Lung microvascular endothelial cell (primary cell): ENCODE results near the gene MLXIPL. TPM values are rescaled to one million over a fixed set of nuclear protein-coding genes. Genes with fewer than 3 reads are reported as not detected.
"Not testable (repeated sequence)": the region's sequence is repeated elsewhere in the genome, so short reads cannot be mapped to it uniquely, and the experiment has no call there.

Experiments
- DNase-seq, 2 donors: peaks; one replicate each; pipeline versions ENCODE4 v3.0.0 to v3.0.0-alpha.2; 2010; ENCODE audit warnings: low read depth in 2 of 2
- total RNA-seq: library from RNA; depleted of rRNA; stranded (reverse); fragments of >200 nt; gene quantifications from 2 replicates; pipeline ENCODE4 v1.2.1, GENCODE V29; 2014

Gene MLXIPL
- total RNA-seq, 1 donor from 2014 or later: not detected

DNA sequence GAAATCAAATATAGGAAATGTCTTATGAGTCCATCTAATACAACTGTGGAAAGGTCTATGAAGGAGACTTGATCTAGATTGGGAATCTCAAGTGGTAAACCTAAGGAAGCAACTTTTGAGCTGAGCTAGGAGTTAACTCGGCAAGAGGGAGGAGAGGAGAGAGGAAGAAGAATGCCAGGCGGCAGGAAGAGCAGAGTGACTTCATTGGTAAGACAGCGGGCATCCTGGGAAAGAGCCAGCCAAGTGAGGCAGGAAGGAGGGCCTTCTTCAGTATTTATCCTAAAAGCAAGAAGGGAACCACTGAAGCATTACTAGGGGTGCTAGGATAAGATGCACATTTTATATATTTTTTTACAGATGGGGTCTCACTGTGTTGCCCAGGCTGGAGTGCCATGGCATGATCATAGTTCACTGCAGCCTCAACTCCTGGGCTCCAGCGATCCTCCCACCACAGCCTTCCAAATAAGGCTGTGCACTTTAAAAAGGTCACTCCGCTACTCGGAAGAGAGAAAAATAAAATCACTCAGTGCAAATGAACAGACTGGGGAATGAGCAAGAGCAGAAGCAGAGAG, 68.8 kb downstream of the MLXIPL start:
- DNase-seq: peak in 1 of 2 donors; percentile 36

DNA sequence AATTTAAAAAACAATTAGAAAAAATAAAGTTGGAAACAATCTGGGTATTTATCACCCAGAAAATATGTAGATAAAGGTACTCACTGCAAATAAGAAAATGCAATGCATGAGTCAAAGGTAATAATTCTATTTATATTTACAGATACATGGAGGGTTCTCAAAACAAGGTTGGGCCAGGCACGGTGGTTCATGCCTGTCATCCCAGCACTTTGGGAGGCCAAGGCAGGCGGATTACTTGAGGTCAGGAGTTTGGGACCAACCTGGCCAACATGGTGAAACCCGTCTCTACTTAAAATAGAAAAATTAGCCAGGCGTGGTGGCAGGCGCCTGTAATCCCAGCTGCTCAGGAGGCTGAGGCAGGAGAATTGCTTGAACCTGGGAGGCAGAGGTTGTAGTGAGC, 74.2 kb downstream of the MLXIPL start:
- not testable (repeated sequence) for DNase-seq

DNA sequence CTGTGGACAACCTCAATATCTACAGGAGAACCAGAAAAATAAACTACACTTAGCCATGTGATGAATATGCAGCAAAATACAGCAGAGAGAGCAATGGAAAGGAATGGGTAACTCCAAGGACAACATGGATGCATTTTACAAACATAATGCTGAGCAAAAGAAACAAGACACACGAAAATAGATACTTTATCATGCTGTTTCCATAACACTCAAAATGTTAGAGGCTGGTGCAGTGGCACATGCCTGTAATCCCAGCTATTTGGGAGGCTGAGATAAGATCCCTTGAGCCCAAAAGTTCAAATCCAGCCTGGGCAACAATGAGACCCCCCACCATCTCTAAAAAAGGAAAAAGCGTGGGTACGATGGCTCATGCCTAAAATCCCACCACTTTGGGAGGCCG, 75.1 kb downstream of the MLXIPL start:
- no peak for DNase-seq

DNA sequence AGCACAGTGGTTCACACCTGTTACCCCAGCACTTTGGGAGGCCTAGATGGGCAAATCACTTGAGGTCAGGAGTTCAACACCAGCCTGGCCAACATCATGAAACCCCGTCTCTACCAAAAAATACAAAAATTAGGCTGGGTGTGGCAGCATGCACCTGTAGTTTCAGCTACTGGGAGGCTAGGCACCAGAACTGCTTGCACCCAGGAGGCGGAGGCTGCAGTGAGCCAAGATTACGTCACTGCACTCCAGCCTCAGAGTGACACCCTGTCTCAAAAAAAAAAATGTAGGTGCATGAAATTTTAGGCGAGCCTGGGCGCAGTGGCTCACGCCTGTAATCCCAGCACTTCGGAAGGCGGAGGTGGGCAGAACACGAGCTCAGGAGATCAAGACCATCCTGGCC, 76.5 kb downstream of the MLXIPL start:
- DNase-seq: no peak

DNA sequence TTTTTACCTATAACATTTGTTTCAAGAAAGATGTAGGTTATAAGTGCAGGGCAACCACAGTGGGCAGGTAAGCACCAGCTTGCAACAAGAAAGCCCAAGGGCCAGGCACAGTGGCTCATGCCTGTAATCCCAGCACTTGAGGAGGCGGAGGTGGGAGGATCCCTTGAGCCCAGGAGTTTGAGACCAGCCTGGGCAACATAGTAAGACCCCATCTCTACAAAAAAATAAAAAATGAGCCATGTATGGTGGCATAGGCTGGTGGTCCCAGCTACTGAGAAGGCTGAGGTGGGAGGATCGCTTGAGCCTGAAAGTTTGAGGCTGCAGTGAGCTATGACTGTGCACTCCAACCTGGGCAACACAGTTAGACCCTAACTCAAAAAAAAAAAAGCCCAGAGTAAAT, 79.6 kb downstream of the MLXIPL start:
- DNase-seq: no peak

Other genes with a start within 250 kb of the MLXIPL start
- 4.4 and 5.4 TPM in 2 replicates for gene FZD9, start 190.7 kb downstream of the MLXIPL start, total RNA-seq
- 27.7 and 34.1 TPM in 2 replicates for gene BAZ1B, start 102.2 kb downstream of the MLXIPL start, total RNA-seq
- 17.2 and 22.6 TPM in 2 replicates for gene BCL7B, start 66.8 kb downstream of the MLXIPL start, total RNA-seq
- 37.0 and 40.7 TPM in 2 replicates for gene TBL2, start 45.9 kb downstream of the MLXIPL start, total RNA-seq
- 2.6 and 2.8 TPM in 2 replicates for gene VPS37D, start 43.3 kb upstream of the MLXIPL start, total RNA-seq
- gene DNAJC30, start 58.9 kb upstream of the MLXIPL start, total RNA-seq: 1.7 and 2.4 TPM in 2 replicates
- 30.6 and 31.2 TPM in 2 replicates for gene BUD23, start 59.1 kb upstream of the MLXIPL start, total RNA-seq
- gene STX1A, start 95.1 kb upstream of the MLXIPL start, total RNA-seq: 4.0 and 7.2 TPM in 2 replicates
- 5.2 and 7.2 TPM in 2 replicates for gene ABHD11, start 114.3 kb upstream of the MLXIPL start, total RNA-seq
- gene CLDN3, start 145.7 kb upstream of the MLXIPL start, total RNA-seq: 0.44 and 0.60 TPM in 2 replicates
- gene CLDN4, start 206.5 kb upstream of the MLXIPL start, total RNA-seq: under 0.01 TPM in 1 of 2 replicates, not detected in the other
- 0.99 and 4.1 TPM in 2 replicates for gene METTL27, start 218.0 kb upstream of the MLXIPL start, total RNA-seq
- not detected in 2 replicates for gene TMEM270, start 236.6 kb upstream of the MLXIPL start, total RNA-seq